Retinal pigment epithelial cell (primary cell): ENCODE measurements around the gene PDGFC.
"Not testable (repeated sequence)": the region's sequence is repeated elsewhere in the genome, so short reads cannot be mapped to it uniquely, and the experiment has no call there.

Experiments
- DNase-seq: peaks from one replicate; pipeline ENCODE4 v3.0.0-alpha.2; 2010; ENCODE audit warnings: low read depth
- H3K4me3 ChIP-seq: 2 replicates; pipeline ENCODE4 v1.5.1; 2011; ENCODE audit warnings: mild to moderate bottlenecking, low read length, control low read depth, moderate library complexity
- TF ChIP-seq, protein P1 (sequence below): conservative IDR thresholded peaks from 2 replicates; pipeline ENCODE4 v1.5.1; 2011; ENCODE audit warnings: low read depth, low read length, control low read depth, inconsistent platforms

Gene PDGFC

GRCh38 chr4:156933633-156934258 is 37.9 kb downstream of the PDGFC start:
- TF ChIP-seq, protein P1, sequence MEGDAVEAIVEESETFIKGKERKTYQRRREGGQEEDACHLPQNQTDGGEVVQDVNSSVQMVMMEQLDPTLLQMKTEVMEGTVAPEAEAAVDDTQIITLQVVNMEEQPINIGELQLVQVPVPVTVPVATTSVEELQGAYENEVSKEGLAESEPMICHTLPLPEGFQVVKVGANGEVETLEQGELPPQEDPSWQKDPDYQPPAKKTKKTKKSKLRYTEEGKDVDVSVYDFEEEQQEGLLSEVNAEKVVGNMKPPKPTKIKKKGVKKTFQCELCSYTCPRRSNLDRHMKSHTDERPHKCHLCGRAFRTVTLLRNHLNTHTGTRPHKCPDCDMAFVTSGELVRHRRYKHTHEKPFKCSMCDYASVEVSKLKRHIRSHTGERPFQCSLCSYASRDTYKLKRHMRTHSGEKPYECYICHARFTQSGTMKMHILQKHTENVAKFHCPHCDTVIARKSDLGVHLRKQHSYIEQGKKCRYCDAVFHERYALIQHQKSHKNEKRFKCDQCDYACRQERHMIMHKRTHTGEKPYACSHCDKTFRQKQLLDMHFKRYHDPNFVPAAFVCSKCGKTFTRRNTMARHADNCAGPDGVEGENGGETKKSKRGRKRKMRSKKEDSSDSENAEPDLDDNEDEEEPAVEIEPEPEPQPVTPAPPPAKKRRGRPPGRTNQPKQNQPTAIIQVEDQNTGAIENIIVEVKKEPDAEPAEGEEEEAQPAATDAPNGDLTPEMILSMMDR, result no peak
- H3K4me3 ChIP-seq, result no peak overlapping the region
- peak; percentile 79 for DNase-seq

- H3K4me3 ChIP-seq, DNase-seq: not testable (repeated sequence)
Measured at GRCh38 chr4:156932360-156932759, 39.2 kb downstream of the PDGFC start.

GRCh38 chr4:156931267-156931666 is 40.3 kb downstream of the PDGFC start:
- DNase-seq, result peak; percentile 65
- H3K4me3 ChIP-seq, result no peak overlapping the region
- TF ChIP-seq, protein P1, result no peak

- no peak overlapping the region for H3K4me3 ChIP-seq
- TF ChIP-seq, protein P1, result no peak
- DNase-seq, result no peak
Measured at GRCh38 chr4:156929386-156930105, 42.1 kb downstream of the PDGFC start.

- no peak overlapping the region for H3K4me3 ChIP-seq
- TF ChIP-seq, protein P1, result no peak
- no peak for DNase-seq
Measured at GRCh38 chr4:156924774-156925315, 46.8 kb downstream of the PDGFC start.

DNA sequence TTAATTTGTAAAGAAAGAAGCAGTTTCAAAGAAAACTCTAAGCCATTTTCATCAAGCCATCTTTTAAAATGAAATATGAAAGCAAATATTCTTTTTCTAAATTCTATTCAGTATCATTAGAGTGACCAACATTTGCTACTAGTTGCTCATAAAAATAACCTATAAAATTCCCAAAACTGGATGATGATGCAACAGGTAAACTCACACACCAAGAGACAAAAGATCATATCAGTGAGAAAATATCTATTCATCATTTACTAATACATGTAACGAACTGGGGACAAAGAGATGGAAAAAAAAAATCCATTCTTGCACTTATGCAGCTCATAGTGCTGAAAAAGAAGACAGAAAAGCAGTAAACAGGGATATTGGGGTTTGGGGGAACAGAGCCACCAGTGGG is 48.1 kb downstream of the PDGFC start:
- TF ChIP-seq, protein P1, result no peak
- no peak for DNase-seq
- no peak overlapping the region for H3K4me3 ChIP-seq

DNA sequence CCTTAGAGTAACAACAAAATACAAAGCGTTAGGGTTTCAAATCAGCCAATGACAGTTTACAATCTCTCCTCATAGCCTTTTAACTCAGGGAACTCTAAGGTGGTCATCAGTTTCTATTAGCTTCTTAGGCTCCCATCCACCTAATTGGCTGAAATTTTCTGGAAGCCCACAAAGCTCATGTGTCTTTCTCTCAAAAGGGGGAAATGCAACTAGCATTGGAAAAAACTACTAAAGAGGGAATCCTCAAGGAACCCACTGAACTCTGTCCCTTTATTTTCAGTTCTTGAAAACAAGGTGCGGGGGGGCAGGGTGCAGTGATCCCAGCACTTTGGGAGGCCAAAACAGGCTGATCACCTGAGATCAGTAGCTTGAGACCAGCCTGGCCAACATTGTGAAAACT is 56.4 kb downstream of the PDGFC start:
- TF ChIP-seq, protein P1, result no peak
- no peak for DNase-seq
- H3K4me3 ChIP-seq, result no peak overlapping the region
